ENCODE results near the gene ARTN. TPM values are rescaled to one million over a fixed set of nuclear protein-coding genes. Genes with fewer than 3 reads are reported as not detected.

The ARTN gene
- total RNA-seq, 1 experiment from 2014 or later = not detected

GRCh38 chr1:43932786-43933385, 715 bp upstream of the ARTN start:
- Histone ChIP-seq H3K4me3 (ENCODE audit: low read depth, low read length) (peak overlapping the region; percentile 37), H3K27me3 (replicated peaks; ENCODE audit: control insufficient read depth, insufficient read depth, low read length) (no peaks in the 10 kb centered on the region), H3K4me1 (peaks cover 9% of the 10 kb centered on the region), H3K36me3 (ENCODE audit: control insufficient read depth, insufficient read depth, low read length) (no peaks in the 10 kb centered on the region), H3K9me3 (no peaks in the 10 kb centered on the region)
- CTCF ChIA-PET = interaction anchor here (0.5 to 1.2 kb wide), 2 partner anchors 114 to 169 kb away, joined by 4 to 8 read pairs; no protein-coding TSS in a partner anchor
- Mint-ChIP-seq H3K27me3 (ENCODE audit: insufficient read depth, unreplicated experiment) (no peaks in the 10 kb centered on the region), H3K4me1 (ENCODE audit: low read depth, unreplicated experiment) (no peaks in the 10 kb centered on the region), H3K4me3 (ENCODE audit: unreplicated experiment) (peak overlapping the region; percentile 61), H3K27ac (ENCODE audit: unreplicated experiment) (no peak overlapping the region), H3K9me3 (ENCODE audit: unreplicated experiment) (no peaks in the 10 kb centered on the region), H3K36me3 (ENCODE audit: insufficient read depth, unreplicated experiment) (no peaks in the 10 kb centered on the region)
- BruUV-seq (replicated peaks) = no TSS peak
- TF ChIP-seq, protein P1, sequence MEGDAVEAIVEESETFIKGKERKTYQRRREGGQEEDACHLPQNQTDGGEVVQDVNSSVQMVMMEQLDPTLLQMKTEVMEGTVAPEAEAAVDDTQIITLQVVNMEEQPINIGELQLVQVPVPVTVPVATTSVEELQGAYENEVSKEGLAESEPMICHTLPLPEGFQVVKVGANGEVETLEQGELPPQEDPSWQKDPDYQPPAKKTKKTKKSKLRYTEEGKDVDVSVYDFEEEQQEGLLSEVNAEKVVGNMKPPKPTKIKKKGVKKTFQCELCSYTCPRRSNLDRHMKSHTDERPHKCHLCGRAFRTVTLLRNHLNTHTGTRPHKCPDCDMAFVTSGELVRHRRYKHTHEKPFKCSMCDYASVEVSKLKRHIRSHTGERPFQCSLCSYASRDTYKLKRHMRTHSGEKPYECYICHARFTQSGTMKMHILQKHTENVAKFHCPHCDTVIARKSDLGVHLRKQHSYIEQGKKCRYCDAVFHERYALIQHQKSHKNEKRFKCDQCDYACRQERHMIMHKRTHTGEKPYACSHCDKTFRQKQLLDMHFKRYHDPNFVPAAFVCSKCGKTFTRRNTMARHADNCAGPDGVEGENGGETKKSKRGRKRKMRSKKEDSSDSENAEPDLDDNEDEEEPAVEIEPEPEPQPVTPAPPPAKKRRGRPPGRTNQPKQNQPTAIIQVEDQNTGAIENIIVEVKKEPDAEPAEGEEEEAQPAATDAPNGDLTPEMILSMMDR (IDR thresholded peaks at IDR 0.05; ENCODE audit: insufficient read depth in 1 of 2, low read depth in 1 of 2, low read length in 1 of 2, severe bottlenecking in 1 of 2, unreplicated experiment in 1 of 2) = no peak
- intact Hi-C loops (cut with micrococcal nuclease; ENCODE audit: unreplicated experiment) = no loop called here
- no peak for DNase-seq
- POLR2A ChIA-PET = no interaction called here

DNA sequence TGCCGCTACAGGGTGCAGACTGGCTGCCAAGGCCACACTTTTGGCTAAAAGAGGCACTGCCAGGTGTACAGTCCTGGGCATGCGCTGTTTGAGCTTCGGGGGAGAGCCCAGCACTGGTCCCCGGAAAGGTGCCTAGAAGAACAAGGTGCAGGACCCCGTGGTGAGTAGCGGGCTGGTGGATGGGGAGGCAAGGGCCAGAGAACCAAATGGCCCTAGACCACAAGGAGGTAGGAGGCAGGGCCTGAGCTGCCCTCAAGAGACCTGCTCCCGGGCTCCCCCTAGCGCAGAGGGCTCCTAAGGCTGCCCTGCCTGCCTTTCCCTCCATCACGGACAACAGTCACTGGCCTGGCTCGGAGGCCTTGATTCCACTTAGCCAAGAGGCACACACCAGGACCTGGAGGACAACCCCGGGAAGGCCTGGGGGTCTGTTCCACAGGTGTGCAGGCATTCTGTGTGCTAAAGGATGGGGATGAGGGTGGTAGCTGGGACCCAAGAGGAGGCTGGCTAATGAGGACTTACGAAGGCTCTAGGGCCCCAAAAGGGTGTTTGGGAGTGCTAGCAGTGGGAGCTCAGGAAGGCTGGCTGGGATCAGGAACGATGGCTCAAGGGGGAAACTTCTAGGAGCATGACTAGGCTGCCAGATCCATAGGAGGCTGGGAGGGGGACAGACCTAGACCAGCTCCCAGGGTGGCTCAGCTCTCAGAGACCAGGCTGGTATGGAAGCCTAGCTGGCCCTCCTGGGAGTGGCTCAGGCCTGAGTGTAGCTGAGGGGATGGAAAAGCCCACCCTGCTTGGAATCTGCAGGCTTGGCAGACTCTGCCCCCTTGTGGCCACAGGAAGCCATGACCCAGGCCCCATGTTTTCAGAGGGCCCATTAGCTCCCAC, 742 bp downstream of the ARTN start:
- no peak overlapping the region for H3K4me3 ChIP-seq (ENCODE audit: low read depth, low read length)
- ChIA-PET POLR2A (no interaction called here), CTCF (interaction anchor here (0.6 to 3.5 kb wide), 17 partner anchors 9 to 1104 kb away, joined by 3 to 66 read pairs (median 4); partner anchors contain the start of genes ATP6V0B, DPH2, IPO13 and KDM4A)
- no peaks in the 10 kb centered on the region for H3K27me3 ChIP-seq (replicated peaks; ENCODE audit: control insufficient read depth, insufficient read depth, low read length)
- no peaks in the 10 kb centered on the region for H3K27me3 Mint-ChIP-seq (ENCODE audit: insufficient read depth, unreplicated experiment)
- no peaks in the 10 kb centered on the region for H3K36me3 Mint-ChIP-seq (ENCODE audit: insufficient read depth, unreplicated experiment)
- H3K9me3 ChIP-seq = no peaks in the 10 kb centered on the region
- no peak overlapping the region for H3K27ac Mint-ChIP-seq (ENCODE audit: unreplicated experiment)
- TF ChIP-seq, protein P1 (IDR thresholded peaks at IDR 0.05; ENCODE audit: insufficient read depth in 1 of 2, low read depth in 1 of 2, low read length in 1 of 2, severe bottlenecking in 1 of 2, unreplicated experiment in 1 of 2) = peak; percentile 61 to 72
- H3K9me3 Mint-ChIP-seq (ENCODE audit: unreplicated experiment) = no peaks in the 10 kb centered on the region
- no peaks in the 10 kb centered on the region for H3K36me3 ChIP-seq (ENCODE audit: control insufficient read depth, insufficient read depth, low read length)
- no peaks in the 10 kb centered on the region for H3K4me1 Mint-ChIP-seq (ENCODE audit: low read depth, unreplicated experiment)
- no TSS peak for BruUV-seq (replicated peaks)
- intact Hi-C loops (cut with micrococcal nuclease; ENCODE audit: unreplicated experiment) = loop anchor here (1.0 kb wide), 2 partner anchors 171 to 405 kb away; no protein-coding TSS in a partner anchor
- peak; percentile 59 to 63 for DNase-seq
- H3K4me1 ChIP-seq = peaks cover 9% of the 10 kb centered on the region
- H3K4me3 Mint-ChIP-seq (ENCODE audit: unreplicated experiment) = peak overlapping the region; percentile 61

GRCh38 chr1:43934986-43935324, 1.4 kb downstream of the ARTN start:
- no peaks in the 10 kb centered on the region for H3K27me3 Mint-ChIP-seq (ENCODE audit: insufficient read depth, unreplicated experiment)
- H3K4me1 ChIP-seq = peaks cover 9% of the 10 kb centered on the region
- intact Hi-C loops (cut with micrococcal nuclease; ENCODE audit: unreplicated experiment) = loop anchor here (1.0 kb wide), 2 partner anchors 172 to 406 kb away; no protein-coding TSS in a partner anchor
- TF ChIP-seq, protein P1 (IDR thresholded peaks at IDR 0.05; ENCODE audit: insufficient read depth in 1 of 2, low read depth in 1 of 2, low read length in 1 of 2, severe bottlenecking in 1 of 2, unreplicated experiment in 1 of 2) = no peak
- no peaks in the 10 kb centered on the region for H3K9me3 ChIP-seq
- H3K36me3 ChIP-seq (ENCODE audit: control insufficient read depth, insufficient read depth, low read length) = no peaks in the 10 kb centered on the region
- no peaks in the 10 kb centered on the region for H3K27me3 ChIP-seq (replicated peaks; ENCODE audit: control insufficient read depth, insufficient read depth, low read length)
- BruUV-seq (replicated peaks) = no TSS peak
- no peaks in the 10 kb centered on the region for H3K36me3 Mint-ChIP-seq (ENCODE audit: insufficient read depth, unreplicated experiment)
- H3K9me3 Mint-ChIP-seq (ENCODE audit: unreplicated experiment) = no peaks in the 10 kb centered on the region
- ChIA-PET CTCF (interaction anchor here (0.6 to 3.5 kb wide), 16 partner anchors 8 to 1104 kb away, joined by 3 to 66 read pairs (median 4); partner anchors contain the start of genes ATP6V0B, DPH2, IPO13 and KDM4A), POLR2A (no interaction called here)
- H3K4me3 Mint-ChIP-seq (ENCODE audit: unreplicated experiment) = no peak overlapping the region
- no peak overlapping the region for H3K27ac Mint-ChIP-seq (ENCODE audit: unreplicated experiment)
- no peaks in the 10 kb centered on the region for H3K4me1 Mint-ChIP-seq (ENCODE audit: low read depth, unreplicated experiment)
- no peak for DNase-seq
- no peak overlapping the region for H3K4me3 ChIP-seq (ENCODE audit: low read depth, low read length)
